CD4-positive, alpha-beta T cell treated with Interleukin-1 beta for 1 hour (primary cell): ENCODE data around the gene CKAP2L.
"Not testable (repeated sequence)": the region's sequence is repeated elsewhere in the genome, so short reads cannot be mapped to it uniquely, and the experiment has no call there.

Experiments used
- DNase-seq, 2 donors: peaks; one replicate each; pipeline ENCODE4 v3.0.0-alpha.2; 2020 to 2022

Gene CKAP2L

GRCh38 chr2:112724591-112725525, 39.6 kb downstream of the CKAP2L start:
- no peak for DNase-seq

GRCh38 chr2:112723995-112724394, 40.4 kb downstream of the CKAP2L start:
- no peak for DNase-seq

- DNase-seq = no peak
Measured at GRCh38 chr2:112723547-112723940, 40.9 kb downstream of the CKAP2L start.

- no peak for DNase-seq
Measured at GRCh38 chr2:112722816-112723546, 41.4 kb downstream of the CKAP2L start.

GRCh38 chr2:112721819-112722522, 42.4 kb downstream of the CKAP2L start:
- no peak for DNase-seq

- DNase-seq = no peak
Measured at GRCh38 chr2:112720785-112721184, 43.6 kb downstream of the CKAP2L start, which contains the start of gene NT5DC4. Gene NT5DC4 (plus strand): TSS chr2:112721020. CDS start chr2:112721080, 60 bp downstream.

- no peak for DNase-seq
Measured at GRCh38 chr2:112718863-112719370, 45.5 kb downstream of the CKAP2L start.

- DNase-seq = not testable (repeated sequence)
Measured at GRCh38 chr2:112716826-112717352, 47.5 kb downstream of the CKAP2L start.

- not testable (repeated sequence) for DNase-seq
Measured at GRCh38 chr2:112716094-112716493, 48.3 kb downstream of the CKAP2L start.

GRCh38 chr2:112714836-112715631, 49.4 kb downstream of the CKAP2L start:
- DNase-seq = no peak

- DNase-seq = no peak
Measured at GRCh38 chr2:112714331-112714730, 50.1 kb downstream of the CKAP2L start.

- DNase-seq = no peak
Measured at GRCh38 chr2:112713926-112714325, 50.5 kb downstream of the CKAP2L start.

GRCh38 chr2:112713585-112713925, 50.9 kb downstream of the CKAP2L start:
- no peak for DNase-seq

GRCh38 chr2:112712903-112713584, 51.4 kb downstream of the CKAP2L start:
- no peak for DNase-seq

GRCh38 chr2:112712465-112712864, 51.9 kb downstream of the CKAP2L start:
- DNase-seq = no peak

GRCh38 chr2:112710956-112711750, 53.3 kb downstream of the CKAP2L start:
- DNase-seq = no peak

- no peak for DNase-seq
Measured at GRCh38 chr2:112709703-112710102, 54.7 kb downstream of the CKAP2L start.

GRCh38 chr2:112708968-112709367, 55.4 kb downstream of the CKAP2L start:
- DNase-seq = no peak

GRCh38 chr2:112706947-112707346, 57.5 kb downstream of the CKAP2L start:
- DNase-seq = not testable (repeated sequence)

- peak; percentile 38 to 39 for DNase-seq
Measured at GRCh38 chr2:112706170-112706664, 58.2 kb downstream of the CKAP2L start.
